A549 (cell line): Measurements from ENCODE around the gene GNAT2. TPM values are rescaled to one million over a fixed set of nuclear protein-coding genes. Genes with fewer than 3 reads are reported as not detected.

Experiments used
- ATAC-seq, 2 experiments: fragments of 200-7000 bp in 1 of 2; fragments of >200 bp in 1 of 2; cut with Nextera tagmentation in 1 of 2; cut with Tn5 transposase in 1 of 2; 3 replicates each; pipeline versions ENCODE4 v1.8.0 to v1.9.1; 2018 to 2020; ENCODE audit warnings: mild to moderate bottlenecking in 1 of 2, moderate library complexity in 1 of 2
- CTCF ChIA-PET: fragments of 300-600 bp; sonication (Branson Sonifier 250); formaldehyde crosslinking; extraction: SDS; loops from one replicate; lab custom pipeline; 2021; ENCODE audit warnings: antibody characterized with exemption, inconsistent platforms; lab: Yijun Ruan, JAX
- POLR2A ChIA-PET: fragments of 350-600 bp; formaldehyde crosslinking; extraction: SDS; loops from one replicate; lab custom pipeline; 2021; ENCODE audit warnings: antibody characterized with exemption, inconsistent platforms; lab: Yijun Ruan, JAX
- DNase-seq, 2 experiments: peaks; one replicate each; pipeline versions ENCODE4 v3.0.0 to v3.0.0-alpha.2; 2011 to 2016; ENCODE audit warnings: low read depth in 1 of 2, low spot score in 1 of 2
- FAIRE-seq: peaks from 2 replicates; lab custom pipeline; 2011; peaks lifted over from hg19 to GRCh38; lab: Jason Lieb, UNC
- H3K27ac ChIP-seq, 2 experiments: fragments of >200 bp; sonication (Bioruptor Twin); formaldehyde crosslinking; 3 replicates each; pipeline ENCODE4 v1.5.1; 2016 to 2017
- H3K4me1 ChIP-seq: fragments of >200 bp; sonication (Bioruptor Twin); formaldehyde crosslinking; 3 replicates; pipeline ENCODE4 v1.6.1; 2016
- H3K4me2 ChIP-seq: fragments of >200 bp; sonication (Bioruptor Twin); formaldehyde crosslinking; 3 replicates; pipeline ENCODE4 v1.6.1; 2016
- H3K4me3 ChIP-seq: fragments of >200 bp; sonication (Bioruptor Twin); formaldehyde crosslinking; 3 replicates; pipeline ENCODE4 v1.5.1; 2016
- H3K9me3 ChIP-seq: fragments of >200 bp; sonication (Bioruptor Twin); formaldehyde crosslinking; 3 replicates; pipeline ENCODE4 v1.6.1; 2016
- BCL3 ChIP-seq: fragments of >200 bp; sonication (Bioruptor Twin); formaldehyde crosslinking; IDR thresholded peaks from 3 replicates; pipeline ENCODE4 v1.6.1; 2016
- BHLHE40 ChIP-seq: IDR thresholded peaks from 2 replicates; pipeline ENCODE4 v1.6.1; 2012; ENCODE audit warnings: low read depth, low read length, inconsistent platforms
- CBX2 ChIP-seq: fragments of 200-600 bp; sonication (generic); IDR thresholded peaks from 2 replicates; pipeline ENCODE4 v1.6.1; 2016; ENCODE audit warnings: low read depth, mild to moderate bottlenecking, borderline replicate concordance
- CEBPB ChIP-seq, 2 experiments: fragments of >200 bp in 1 of 2; sonication (Bioruptor Twin) in 1 of 2; formaldehyde crosslinking in 1 of 2; IDR thresholded peaks; 2 replicates each; pipeline ENCODE4 v1.6.1; 2012 to 2016
- CHD2 ChIP-seq: fragments of 150-350 bp; IDR thresholded peaks from 2 replicates; pipeline ENCODE4 v1.6.1; 2014; ENCODE audit warnings: low read length; ENCODE audit not compliant: partially characterized antibody
- CHD4 ChIP-seq: fragments of 200-600 bp; sonication (generic); IDR thresholded peaks from 2 replicates; pipeline ENCODE4 v1.6.1; 2016; ENCODE audit warnings: antibody characterized with exemption, mild to moderate bottlenecking, borderline replicate concordance
- CTCF ChIP-seq: fragments of >200 bp; sonication (Bioruptor Twin); formaldehyde crosslinking; IDR thresholded peaks from 3 replicates; pipeline ENCODE4 v1.5.1; 2016
- EHF ChIP-seq: fragments of 250-450 bp; sonication (Bioruptor Pico); IDR thresholded peaks from 2 replicates; pipeline ENCODE4 v1.5.0; 2020; ENCODE audit warnings: mild to moderate bottlenecking
- FOSB ChIP-seq: fragments of 250-450 bp; sonication (Bioruptor Pico); IDR thresholded peaks from 2 replicates; pipeline ENCODE4 v1.5.0; 2020; ENCODE audit warnings: mild to moderate bottlenecking, moderate library complexity
- GATA3 ChIP-seq: IDR thresholded peaks from 2 replicates; pipeline ENCODE4 v1.6.1; 2012; ENCODE audit warnings: borderline replicate concordance
- HEYL ChIP-seq: fragments of 250-450 bp; sonication (Bioruptor Pico); IDR thresholded peaks from 2 replicates; pipeline ENCODE4 v1.8.0; 2021; ENCODE audit warnings: mild to moderate bottlenecking, moderate library complexity
- HMGXB4 ChIP-seq: fragments of 250-450 bp; sonication (Bioruptor Pico); IDR thresholded peaks from 2 replicates; pipeline ENCODE4 v1.5.0; 2021; ENCODE audit warnings: mild to moderate bottlenecking, moderate library complexity, borderline replicate concordance
- HOXB5 ChIP-seq: fragments of 250-450 bp; sonication (Bioruptor Pico); IDR thresholded peaks from 2 replicates; pipeline ENCODE4 v1.5.0; 2020; ENCODE audit warnings: mild to moderate bottlenecking, moderate library complexity
- KDM1A ChIP-seq: fragments of 200-600 bp; sonication (generic); IDR thresholded peaks from 2 replicates; pipeline ENCODE4 v1.6.1; 2016; ENCODE audit warnings: low read depth, mild to moderate bottlenecking
- MAFK ChIP-seq: fragments of 450-650 bp; IDR thresholded peaks from 2 replicates; pipeline ENCODE4 v1.6.1; 2014; ENCODE audit not compliant: partially characterized antibody
- MAX ChIP-seq: IDR thresholded peaks from 2 replicates; pipeline ENCODE4 v1.6.1; 2012
- NR3C1 ChIP-seq: fragments of >200 bp; sonication (Bioruptor Twin); formaldehyde crosslinking; IDR thresholded peaks from 3 replicates; pipeline ENCODE4 v1.6.1; 2017
- PBX3 ChIP-seq: IDR thresholded peaks from 2 replicates; pipeline ENCODE4 v1.6.1; 2012
- RAD21 ChIP-seq, 2 experiments: fragments of >200 bp in 1 of 2; sonication (Bioruptor Twin) in 1 of 2; formaldehyde crosslinking in 1 of 2; IDR thresholded peaks in 1 of 2; conservative IDR thresholded peaks in 1 of 2; 2 replicates in 1 of 2; 3 replicates in 1 of 2; pipeline ENCODE4 v1.6.1; 2012 to 2018; ENCODE audit warnings: inconsistent platforms in 1 of 2
- RARB ChIP-seq: fragments of 250-450 bp; sonication (Bioruptor Pico); IDR thresholded peaks from 2 replicates; pipeline ENCODE4 v1.8.0; 2021; ENCODE audit warnings: mild to moderate bottlenecking, moderate library complexity
- RNF2 ChIP-seq: fragments of 200-600 bp; sonication (generic); IDR thresholded peaks from 2 replicates; pipeline ENCODE4 v1.6.1; 2016; ENCODE audit warnings: low read depth, mild to moderate bottlenecking, antibody characterized with exemption, moderate library complexity, borderline replicate concordance
- SMC3 ChIP-seq: fragments of >200 bp; sonication (Bioruptor Twin); formaldehyde crosslinking; IDR thresholded peaks from 3 replicates; pipeline ENCODE4 v1.6.1; 2018; ENCODE audit warnings: inconsistent platforms
- TP53 ChIP-seq: fragments of 250-450 bp; sonication (Bioruptor Pico); IDR thresholded peaks from 2 replicates; pipeline ENCODE4 v1.5.0; 2021; ENCODE audit warnings: mild to moderate bottlenecking, moderate library complexity
- ZFP36 ChIP-seq: fragments of 450-650 bp; IDR thresholded peaks from 2 replicates; pipeline ENCODE4 v1.6.1; 2014; ENCODE audit warnings: borderline replicate concordance; ENCODE audit not compliant: partially characterized antibody
- ZSCAN20 ChIP-seq: fragments of 250-450 bp; sonication (Bioruptor Pico); IDR thresholded peaks from 2 replicates; pipeline ENCODE4 v1.8.0; 2022; ENCODE audit warnings: mild to moderate bottlenecking, moderate library complexity
- WGBS: methylation state at CpG from one replicate; pipeline ENCODE4 v1.1.6; 2017; ENCODE audit errors: missing lambda C conversion rate; 5-methylcytosine and 5-hydroxymethylcytosine counted together
- polyA plus RNA-seq, 4 experiments: library from polyadenylated mRNA; depleted of rRNA in 3 of 4; stranded (reverse); fragments of >200 nt; fragmentation: RNase III in 1 of 4; extraction: RNeasy Plus Mini Kit Qiagen cat#74134 plus additional on column Dnase treatment in 1 of 4; gene quantifications; 2 replicates in 3 of 4; 3 replicates in 1 of 4; pipeline ENCODE4 v1.2.3, GENCODE V29; 2011 to 2017

The GNAT2 gene
- polyA plus RNA-seq, 2 of the 4 experiments (the other 2 are of a cell fraction), result 0.16 to 0.25 TPM

GRCh38 chr1:109644670-109645069, 25.3 kb upstream of the GNAT2 start:
- FAIRE-seq, result no peak
- Histone ChIP-seq H3K4me1 (peaks cover 13% of the 10 kb centered on the region; the same call in 2 of the 3 replicates), H3K4me3 (no peak overlapping the region), H3K4me2 (no peak overlapping the region), H3K9me3 (no peaks in the 10 kb centered on the region), H3K27ac (no peak overlapping the region)
- TF ChIP-seq RNF2, result no peak
- no peak for TF ChIP-seq MAX
- no peak for TF ChIP-seq KDM1A
- no peak for TF ChIP-seq CBX2
- no peak for TF ChIP-seq HMGXB4 (CRISPR knock-in tag)
- TF ChIP-seq EHF, result no peak
- no peak for TF ChIP-seq ZSCAN20 (CRISPR knock-in tag)
- TF ChIP-seq GATA3, result no peak
- no peak for TF ChIP-seq BHLHE40
- TF ChIP-seq HEYL (CRISPR knock-in tag), result no peak
- ATAC-seq, result no peak
- POLR2A ChIA-PET, result no interaction called here
- CTCF ChIA-PET, result interaction anchor here (0.7 to 21.4 kb wide), 5 partner anchors 9 to 366 kb away, joined by 3 to 295 read pairs (median 73); partner anchors contain the start of gene GSTM4
- DNase-seq, result no peak
- WGBS, result no CpG with 5 or more reads among the region's 10 CpGs

GRCh38 chr1:109643385-109644230, 24.2 kb upstream of the GNAT2 start:
- FAIRE-seq (no peak), ATAC-seq (peak; percentile 96 to 98), DNase-seq (peak; percentile 59 to 75)
- H3K9me3 ChIP-seq, result no peaks in the 10 kb centered on the region
- peak overlapping the region; percentile 71 for H3K4me2 ChIP-seq
- peak overlapping the region; percentile 73 to 80 for H3K27ac ChIP-seq
- WGBS, result 53% methylated on average over 18 of the region's 32 CpGs
- H3K4me3 ChIP-seq, result no peak overlapping the region
- TF ChIP-seq PBX3, result no peak
- peak; percentile 76 for TF ChIP-seq CTCF
- peak; percentile 75 for TF ChIP-seq SMC3
- no peak for TF ChIP-seq CBX2
- no peak for TF ChIP-seq RARB (CRISPR knock-in tag)
- no peak for TF ChIP-seq MAFK
- TF ChIP-seq KDM1A, result no peak
- TF ChIP-seq CHD4, result no peak
- TF ChIP-seq RAD21 (conservative IDR thresholded peaks at IDR 0.05 in 1 of 2, IDR thresholded peaks at IDR 0.05 in 1 of 2), result peak; percentile 67 to 74
- no peak for TF ChIP-seq BCL3
- no peak for TF ChIP-seq GATA3
- TF ChIP-seq ZFP36, result no peak
- TF ChIP-seq CHD2, result no peak
- no peak for TF ChIP-seq RNF2
- TF ChIP-seq TP53 (CRISPR knock-in tag), result no peak
- TF ChIP-seq CEBPB (IDR thresholded peaks at IDR 0.05), result no peak
- TF ChIP-seq HOXB5 (CRISPR knock-in tag), result no peak
- no peak for TF ChIP-seq FOSB (CRISPR knock-in tag)
- no peak for TF ChIP-seq NR3C1
- TF ChIP-seq EHF, result no peak
- ChIA-PET POLR2A (no interaction called here), CTCF (interaction anchor here (0.7 to 21.4 kb wide), 17 partner anchors 9 to 368 kb away, joined by 3 to 295 read pairs (median 4); partner anchors contain the start of genes GNAI3 and GSTM4)
- H3K4me1 ChIP-seq, result peaks cover 9% of the 10 kb centered on the region; the same call in 2 of the 3 replicates
